ENCODE results near the gene LMTK3. TPM values are rescaled to one million over a fixed set of nuclear protein-coding genes. Genes with fewer than 3 reads are reported as not detected.

Gene LMTK3
- total and polyA plus RNA-seq, 2 of the 13 experiments (the other 11 are each of a cell fraction or from before 2014, with no cell fraction given) = 0.18 to 0.29 TPM

DNA sequence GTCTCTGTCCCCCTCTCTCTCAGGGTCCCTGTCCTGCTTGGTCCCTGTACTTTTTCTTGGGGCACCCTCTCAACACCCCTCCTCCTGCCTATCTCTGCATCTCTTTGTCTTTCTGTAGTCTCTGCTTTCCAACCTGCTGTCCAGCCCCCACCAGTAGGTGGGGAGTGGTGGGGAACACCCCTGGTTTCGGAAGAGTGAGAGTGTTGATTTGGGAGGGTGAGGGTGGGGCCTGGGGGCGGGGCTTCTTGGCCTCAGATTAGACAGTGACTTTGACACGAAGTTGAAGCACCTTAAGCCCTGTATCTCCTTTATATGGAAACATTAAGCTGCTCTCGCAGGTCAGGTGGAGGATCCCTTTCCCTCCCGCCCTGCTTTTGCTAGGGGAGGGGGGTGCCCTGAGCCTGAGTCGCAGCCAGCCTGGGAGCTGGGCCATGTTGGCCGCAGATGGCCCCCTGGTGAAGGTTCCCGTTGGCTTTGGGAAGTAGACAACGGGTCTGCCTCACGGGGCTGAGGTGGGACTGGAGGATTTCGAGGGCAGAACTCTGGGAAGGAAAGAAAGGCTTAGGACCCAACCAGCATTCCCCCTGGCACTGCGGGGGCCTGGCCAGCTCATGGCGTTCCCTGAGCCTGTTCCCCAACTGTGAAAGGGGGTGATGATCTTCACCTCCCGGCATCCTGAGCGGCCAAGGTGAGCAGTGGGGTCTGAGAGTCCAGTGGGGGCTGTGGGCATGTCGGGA, 56.3 kb downstream of the LMTK3 start, which contains the start of gene KCNJ14:
Gene KCNJ14 (plus strand): TSS at position 404 of the 737 bp plus-strand sequence. CDS start 6,151 bp downstream, outside the sequence.
- H3K4me1 ChIP-seq (ENCODE audit: insufficient read depth, low read length) = no peaks in the 10 kb centered on the region
- TF ChIP-seq THAP11 (CRISPR knock-in tag; IDR thresholded peaks at IDR 0.05) (no peak), HCFC1 (IDR thresholded peaks at IDR 0.05; ENCODE audit: low read depth, low read length) (no peak), ZKSCAN8 (CRISPR knock-in tag; IDR thresholded peaks at IDR 0.05; ENCODE audit: borderline replicate concordance) (no peak), MXD1 (CRISPR knock-in tag; IDR thresholded peaks at IDR 0.05) (no peak)
- no peaks in the 10 kb centered on the region for H3K79me2 ChIP-seq (ENCODE audit: insufficient read depth, low read length)
- H3K9ac ChIP-seq (ENCODE audit: insufficient read depth, low read depth, low read length) = no peak within 1 kb of the TSS
- in situ Hi-C loops (cut with HindIII; ENCODE audit: extremely low pct_ligation_motif_present, low pct_unique_long_range_greater_than_20kb) (no loop called here), intact Hi-C loops (cut with micrococcal nuclease; ENCODE audit: unreplicated experiment) (no loop called here)
- no peak within 1 kb of the TSS for H3K4me2 ChIP-seq (ENCODE audit: low read depth, low read length)
- no peak for DNase-seq (ENCODE audit: low spot score)
- H3K27me3 ChIP-seq (ENCODE audit: control insufficient read depth in 1 of 2, insufficient read depth in 2 of 2, low read length in 2 of 2) = no peaks in the 10 kb centered on the region
- H3K27ac ChIP-seq (ENCODE audit: extremely low read length, insufficient read depth, low read length) = no peak within 1 kb of the TSS
- H2AFZ ChIP-seq (ENCODE audit: low read length) = no peak within 1 kb of the TSS
- ATAC-seq = no peak
- no TSS peak for BruUV-seq (replicated peaks)
- no peaks in the 10 kb centered on the region for H3K9me3 ChIP-seq (ENCODE audit: low read length)
- ChIA-PET CTCF (ENCODE audit: low intra/inter-chr PET ratio, low total read pairs) (no interaction called here), POLR2A (no interaction called here)
- peaks cover 21 to 51% of the 10 kb centered on the region in 2 experiments for H3K36me3 ChIP-seq (replicated peaks in 1 of 2; ENCODE audit: control insufficient read depth in 1 of 2, insufficient read depth in 2 of 2, low read length in 2 of 2)
- no peaks in the 10 kb centered on the region for H4K20me1 ChIP-seq (ENCODE audit: insufficient read depth, low read length)
- 94% methylated on average over 16 of the region's 16 CpGs for WGBS (ENCODE audit: low lambda C conversion rate)
- no peak for FAIRE-seq
- no peak within 1 kb of the TSS for H3K4me3 ChIP-seq (replicated peaks in 1 of 3; ENCODE audit: insufficient read depth in 1 of 3, low read depth in 2 of 3, low read length in 3 of 3)

GRCh38 chr19:48454150-48454730, 57.4 kb downstream of the LMTK3 start:
- Histone ChIP-seq H3K4me2 (ENCODE audit: low read depth, low read length) (no peak overlapping the region), H3K9ac (ENCODE audit: insufficient read depth, low read depth, low read length) (no peak overlapping the region), H3K79me2 (ENCODE audit: insufficient read depth, low read length) (no peaks in the 10 kb centered on the region), H3K36me3 (replicated peaks in 1 of 2; ENCODE audit: control insufficient read depth in 1 of 2, insufficient read depth in 2 of 2, low read length in 2 of 2) (peaks cover 25 to 62% of the 10 kb centered on the region in 2 experiments), H3K4me1 (ENCODE audit: insufficient read depth, low read length) (no peaks in the 10 kb centered on the region), H2AFZ (ENCODE audit: low read length) (no peak overlapping the region), H3K27me3 (ENCODE audit: control insufficient read depth in 1 of 2, insufficient read depth in 2 of 2, low read length in 2 of 2) (no peaks in the 10 kb centered on the region), H3K9me3 (ENCODE audit: low read length) (no peaks in the 10 kb centered on the region), H4K20me1 (ENCODE audit: insufficient read depth, low read length) (no peaks in the 10 kb centered on the region), H3K4me3 (replicated peaks in 1 of 3; ENCODE audit: insufficient read depth in 1 of 3, low read depth in 2 of 3, low read length in 3 of 3) (no peak overlapping the region), H3K27ac (ENCODE audit: extremely low read length, insufficient read depth, low read length) (no peak overlapping the region)
- no peak for DNase-seq (ENCODE audit: low spot score)
- ATAC-seq = no peak
- intact Hi-C loops (cut with micrococcal nuclease; ENCODE audit: unreplicated experiment) (no loop called here), in situ Hi-C loops (cut with HindIII; ENCODE audit: extremely low pct_ligation_motif_present, low pct_unique_long_range_greater_than_20kb) (no loop called here)
- 99% methylated on average over 15 of the region's 22 CpGs for WGBS (ENCODE audit: low lambda C conversion rate)
- ChIA-PET POLR2A (no interaction called here), CTCF (ENCODE audit: low intra/inter-chr PET ratio, low total read pairs) (no interaction called here)
- no peak for FAIRE-seq
- TF ChIP-seq KLF6 (CRISPR knock-in tag; IDR thresholded peaks at IDR 0.05) = no peak
- TF ChIP-seq ZMYM2 (CRISPR knock-in tag; IDR thresholded peaks at IDR 0.05) = no peak
- no peak for TF ChIP-seq ZNF567 (CRISPR knock-in tag; IDR thresholded peaks at IDR 0.05; ENCODE audit: borderline replicate concordance)
- no peak for TF ChIP-seq MED1 (CRISPR knock-in tag; IDR thresholded peaks at IDR 0.05)
- TF ChIP-seq ZNF329 (CRISPR knock-in tag; IDR thresholded peaks at IDR 0.05; ENCODE audit: low read depth) = no peak
- TF ChIP-seq RBFOX2 (IDR thresholded peaks at IDR 0.05; ENCODE audit: low read depth, low read length) = peak; percentile 53
- TF ChIP-seq, protein P1, sequence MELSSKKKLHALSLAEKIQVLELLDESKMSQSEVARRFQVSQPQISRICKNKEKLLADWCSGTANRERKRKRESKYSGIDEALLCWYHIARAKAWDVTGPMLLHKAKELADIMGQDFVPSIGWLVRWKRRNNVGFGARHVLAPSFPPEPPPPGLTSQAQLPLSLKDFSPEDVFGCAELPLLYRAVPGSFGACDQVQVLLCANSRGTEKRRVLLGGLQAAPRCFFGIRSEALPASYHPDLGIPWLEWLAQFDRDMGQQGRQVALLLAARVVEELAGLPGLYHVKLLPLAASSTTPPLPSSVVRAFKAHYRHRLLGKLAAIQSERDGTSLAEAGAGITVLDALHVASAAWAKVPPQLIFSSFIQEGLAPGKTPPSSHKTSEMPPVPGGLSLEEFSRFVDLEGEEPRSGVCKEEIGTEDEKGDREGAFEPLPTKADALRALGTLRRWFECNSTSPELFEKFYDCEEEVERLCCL (CRISPR knock-in tag; IDR thresholded peaks at IDR 0.05; ENCODE audit: borderline replicate concordance) = no peak
- no peak for TF ChIP-seq CBX1 (IDR thresholded peaks at IDR 0.05; ENCODE audit: low read depth)
- BruUV-seq (replicated peaks) = no TSS peak

Measured in HepG2 (cell line).